PFSK-1 (cell line): ENCODE measurements around the gene PIGB.

Experiments
- POLR2AphosphoS5 ChIP-seq: IDR thresholded peaks from 2 replicates; pipeline ENCODE4 v1.6.1; 2012; ENCODE audit warnings: low read depth, mild to moderate bottlenecking, control low read depth, low read length, moderate library complexity
- SIN3A ChIP-seq: IDR thresholded peaks from 2 replicates; pipeline ENCODE4 v1.6.1; 2012; ENCODE audit warnings: mild to moderate bottlenecking, low read length, moderate library complexity, borderline replicate concordance; ENCODE audit not compliant: insufficient read depth

GRCh38 chr15:55383687-55384086 lies 64.7 kb downstream of the PIGB start:
- no peak for TF ChIP-seq POLR2AphosphoS5
- no peak for TF ChIP-seq SIN3A
